WTC11 (cell line): ENCODE measurements around the gene PADI6. TPM values are rescaled to one million over a fixed set of nuclear protein-coding genes. Genes with fewer than 3 reads are reported as not detected.
"Not testable (repeated sequence)": the region's sequence is repeated elsewhere in the genome, so short reads cannot be mapped to it uniquely, and the experiment has no call there.

Experiments
- ATAC-seq: fragments of 200-7000 bp; cut with Tn5 transposase; 2 replicates; pipeline ENCODE4 v1.10.0; 2021; ENCODE audit warnings: mild to moderate bottlenecking, moderate library complexity
- CTCF ChIA-PET: fragments of 300-600 bp; sonication (Branson Sonifier 250); formaldehyde crosslinking; loops from one replicate; lab custom pipeline; 2021; ENCODE audit warnings: antibody characterized with exemption; lab: Charles Lee
- POLR2A ChIA-PET: fragments of 350-600 bp; sonication (Branson Sonifier 250); formaldehyde crosslinking; loops from one replicate; lab custom pipeline; 2021; ENCODE audit warnings: antibody characterized with exemption; lab: Charles Lee
- DNase-seq: peaks from one replicate; pipeline ENCODE4 v3.0.0; 2021; ENCODE audit warnings: low spot score
- H3K27ac Mint-ChIP-seq: 2 replicates; pipeline ENCODE4 v1.8.0; 2021; ENCODE audit warnings: mixed read lengths
- H3K27me3 Mint-ChIP-seq: 2 replicates; pipeline ENCODE4 v1.8.0; 2021; ENCODE audit warnings: low read depth, mild to moderate bottlenecking, moderate library complexity, mixed read lengths
- H3K36me3 Mint-ChIP-seq: 2 replicates; pipeline ENCODE4 v1.8.0; 2021; ENCODE audit warnings: mixed read lengths
- H3K4me1 Mint-ChIP-seq: 2 replicates; pipeline ENCODE4 v1.8.0; 2022; ENCODE audit warnings: mixed read lengths
- H3K4me3 Mint-ChIP-seq: 2 replicates; pipeline ENCODE4 v1.8.0; 2021; ENCODE audit warnings: mild to moderate bottlenecking, moderate library complexity, mixed read lengths
- H3K9me3 Mint-ChIP-seq: 2 replicates; pipeline ENCODE4 v1.8.0; 2021; ENCODE audit warnings: mixed read lengths
- ATF3 ChIP-seq: sonication (generic); formaldehyde crosslinking; conservative IDR thresholded peaks from 2 replicates; pipeline ENCODE4 v1.8.1; 2022; ENCODE audit warnings: mild to moderate bottlenecking, missing genetic modification reagents
- E2F4 ChIP-seq: sonication (generic); formaldehyde crosslinking; IDR thresholded peaks from 2 replicates; pipeline ENCODE4 v1.8.1; 2022; ENCODE audit warnings: low read depth, mild to moderate bottlenecking, moderate library complexity, missing genetic modification reagents, borderline replicate concordance
- FOXK1 ChIP-seq: sonication (generic); formaldehyde crosslinking; IDR thresholded peaks from 2 replicates; pipeline ENCODE4 v1.8.0; 2022; ENCODE audit warnings: mild to moderate bottlenecking, moderate library complexity, missing genetic modification reagents
- GABPB1 ChIP-seq: sonication (generic); formaldehyde crosslinking; IDR thresholded peaks from 2 replicates; pipeline ENCODE4 v1.8.1; 2023; ENCODE audit warnings: mild to moderate bottlenecking, missing genetic modification reagents
- GTF2I ChIP-seq: fragments of 250-450 bp; sonication (Bioruptor Pico); conservative IDR thresholded peaks from 2 replicates; pipeline ENCODE4 v1.4.0; 2021; ENCODE audit warnings: mild to moderate bottlenecking
- HMGA2 ChIP-seq: fragments of 250-450 bp; sonication (Bioruptor Pico); IDR thresholded peaks from 2 replicates; pipeline ENCODE4 v1.4.0; 2021; ENCODE audit warnings: mild to moderate bottlenecking, moderate library complexity
- IRF1 ChIP-seq: sonication (generic); formaldehyde crosslinking; IDR thresholded peaks from 2 replicates; pipeline ENCODE4 v1.8.0; 2023; ENCODE audit warnings: missing genetic modification reagents
- JAZF1 ChIP-seq: fragments of 250-450 bp; sonication (Bioruptor Pico); IDR thresholded peaks from 2 replicates; pipeline ENCODE4 v1.9.0; 2021; ENCODE audit warnings: moderate library complexity, mild to moderate bottlenecking, inconsistent platforms
- MLX ChIP-seq: sonication (generic); formaldehyde crosslinking; IDR thresholded peaks from 2 replicates; pipeline ENCODE4 v1.8.1; 2023; ENCODE audit warnings: mild to moderate bottlenecking, missing genetic modification reagents, moderate library complexity
- RORB ChIP-seq: fragments of 250-450 bp; sonication (Bioruptor Pico); IDR thresholded peaks from 2 replicates; pipeline ENCODE4 v1.9.0; 2021; ENCODE audit warnings: mild to moderate bottlenecking
- SMAD4 ChIP-seq: sonication (generic); formaldehyde crosslinking; IDR thresholded peaks from 2 replicates; pipeline ENCODE4 v1.8.0; 2022; ENCODE audit warnings: mild to moderate bottlenecking, missing genetic modification reagents
- TEAD1 ChIP-seq: sonication (generic); formaldehyde crosslinking; IDR thresholded peaks from 2 replicates; pipeline ENCODE4 v1.8.0; 2022; ENCODE audit warnings: mild to moderate bottlenecking, missing genetic modification reagents
- USF1 ChIP-seq: sonication (generic); formaldehyde crosslinking; IDR thresholded peaks from 2 replicates; pipeline ENCODE4 v1.8.0; 2022; ENCODE audit warnings: mild to moderate bottlenecking, missing genetic modification reagents
- ZMAT4 ChIP-seq: fragments of 250-450 bp; sonication (Bioruptor Pico); IDR thresholded peaks from 2 replicates; pipeline ENCODE4 v1.9.0; 2021; ENCODE audit warnings: mild to moderate bottlenecking
- ZNF416 ChIP-seq: fragments of 250-450 bp; sonication (Bioruptor Pico); IDR thresholded peaks from 2 replicates; pipeline ENCODE4 v1.9.0; 2021; ENCODE audit warnings: mild to moderate bottlenecking, inconsistent platforms
- total RNA-seq: library from RNA; stranded (reverse); gene quantifications from 3 replicates; pipeline ENCODE4 v1.2.3, GENCODE V29; 2021

Gene PADI6
- total RNA-seq, 1 experiment from 2014 or later: not detected

GRCh38 chr1:17340358-17340757 is 31.6 kb upstream of the PADI6 start:
- Mint-ChIP-seq H3K9me3 (peaks cover 9% of the 10 kb centered on the region), H3K36me3 (peaks cover 7% of the 10 kb centered on the region; the same call in 1 of the 2 replicates), H3K4me1 (no peaks in the 10 kb centered on the region), H3K27ac (no peak overlapping the region), H3K27me3 (no peaks in the 10 kb centered on the region), H3K4me3 (no peak overlapping the region)
- ChIA-PET POLR2A (interaction anchor here (0.6 kb wide), 1 partner anchor 183 kb away, joined by 4 read pairs; no protein-coding TSS in a partner anchor), CTCF (interaction anchor here (0.5 to 1.3 kb wide), 2 partner anchors 68 to 106 kb away, joined by 3 read pairs; no protein-coding TSS in a partner anchor)
- no peak for DNase-seq
- ATAC-seq: no peak
- no peak for TF ChIP-seq JAZF1 (CRISPR knock-in tag)
- TF ChIP-seq GTF2I (CRISPR knock-in tag): no peak
- TF ChIP-seq ZMAT4: no peak

- Mint-ChIP-seq H3K9me3 (peaks cover 14% of the 10 kb centered on the region), H3K27me3 (no peaks in the 10 kb centered on the region), H3K4me1 (no peaks in the 10 kb centered on the region), H3K27ac (no peak overlapping the region), H3K36me3 (peaks cover 7% of the 10 kb centered on the region; the same call in 1 of the 2 replicates), H3K4me3 (no peak overlapping the region)
- POLR2A ChIA-PET: no interaction called here
- no peak for ATAC-seq
- TF ChIP-seq IRF1 (no peak), MLX (CRISPR knock-in tag) (no peak), RORB (CRISPR knock-in tag) (no peak), HMGA2 (no peak), ZNF416 (CRISPR knock-in tag) (no peak), TEAD1 (CRISPR knock-in tag) (no peak), GABPB1 (CRISPR knock-in tag) (no peak), ATF3 (no peak), FOXK1 (CRISPR knock-in tag) (no peak), E2F4 (CRISPR knock-in tag) (no peak), USF1 (CRISPR knock-in tag) (no peak), SMAD4 (CRISPR knock-in tag) (no peak)
- TF ChIP-seq, all 79 proteins: peak for 0
- CTCF ChIA-PET: no interaction called here
- DNase-seq: no peak
Measured at GRCh38 chr1:17342014-17342441, 30.0 kb upstream of the PADI6 start.

GRCh38 chr1:17345506-17345905 is 26.5 kb upstream of the PADI6 start:
- H3K27me3 Mint-ChIP-seq, H3K4me1 Mint-ChIP-seq, H3K27ac Mint-ChIP-seq, DNase-seq, POLR2A ChIA-PET, H3K4me3 Mint-ChIP-seq, H3K36me3 Mint-ChIP-seq, ATAC-seq: not testable (repeated sequence)
- CTCF ChIA-PET: interaction anchor here (1.0 to 1.2 kb wide), 2 partner anchors 10 to 32 kb away, joined by 3 read pairs; no protein-coding TSS in a partner anchor
- peaks cover 14% of the 10 kb centered on the region for H3K9me3 Mint-ChIP-seq
